Activated T-cell treated with anti-CD3 and anti-CD28 coated beads, Interleukin-2, amount 50 U/mL, for 72 hours (primary cell): ENCODE data around the gene FMOD. TPM values are rescaled to one million over a fixed set of nuclear protein-coding genes. Genes with fewer than 3 reads are reported as not detected.
"Not testable (repeated sequence)": the region's sequence is repeated elsewhere in the genome, so short reads cannot be mapped to it uniquely, and the experiment has no call there.

Experiments
- ATAC-seq, 2 donors: fragments of 150-1000 bp; cut with Tn5 transposase; replicated peaks in 1 of 2; 2 replicates each; pipeline ENCODE4 v1.10.0; 2021; ENCODE audit warnings: moderate library complexity in 2 of 2, mild to moderate bottlenecking in 1 of 2
- DNase-seq, 2 donors: peaks; one replicate each; pipeline ENCODE4 v3.0.0; 2021 to 2022; ENCODE audit warnings: mixed read lengths in 1 of 2
- H3K27ac Mint-ChIP-seq: one replicate; pipeline ENCODE4 v1.8.0; 2022; ENCODE audit warnings: mild to moderate bottlenecking, moderate library complexity, mixed read lengths
- H3K27me3 Mint-ChIP-seq: one replicate; pipeline ENCODE4 v1.8.0; 2022; ENCODE audit warnings: low read depth, mixed read lengths
- H3K36me3 Mint-ChIP-seq, 2 donors: one replicate each; pipeline ENCODE4 v1.8.0; 2022; ENCODE audit warnings: mixed read lengths in 2 of 2, mild to moderate bottlenecking in 1 of 2; ENCODE audit not compliant: insufficient read depth in 2 of 2
- H3K4me1 Mint-ChIP-seq: one replicate; pipeline ENCODE4 v1.8.0; 2022; ENCODE audit warnings: low read depth, mixed read lengths
- H3K4me3 Mint-ChIP-seq, 2 donors: one replicate each; pipeline ENCODE4 v1.8.0; 2022; ENCODE audit warnings: mild to moderate bottlenecking in 2 of 2, mixed read lengths in 2 of 2, moderate library complexity in 2 of 2
- H3K9me3 Mint-ChIP-seq, 2 donors: one replicate each; pipeline ENCODE4 v1.8.0; 2022; ENCODE audit warnings: mixed read lengths in 2 of 2
- total RNA-seq, 2 donors: library from RNA; stranded (reverse); gene quantifications; one replicate each; pipeline ENCODE4 v1.2.3, GENCODE V29; 2022

Gene FMOD
- total RNA-seq, 2 donors from 2014 or later = 1.00 to 2.2 TPM

DNA sequence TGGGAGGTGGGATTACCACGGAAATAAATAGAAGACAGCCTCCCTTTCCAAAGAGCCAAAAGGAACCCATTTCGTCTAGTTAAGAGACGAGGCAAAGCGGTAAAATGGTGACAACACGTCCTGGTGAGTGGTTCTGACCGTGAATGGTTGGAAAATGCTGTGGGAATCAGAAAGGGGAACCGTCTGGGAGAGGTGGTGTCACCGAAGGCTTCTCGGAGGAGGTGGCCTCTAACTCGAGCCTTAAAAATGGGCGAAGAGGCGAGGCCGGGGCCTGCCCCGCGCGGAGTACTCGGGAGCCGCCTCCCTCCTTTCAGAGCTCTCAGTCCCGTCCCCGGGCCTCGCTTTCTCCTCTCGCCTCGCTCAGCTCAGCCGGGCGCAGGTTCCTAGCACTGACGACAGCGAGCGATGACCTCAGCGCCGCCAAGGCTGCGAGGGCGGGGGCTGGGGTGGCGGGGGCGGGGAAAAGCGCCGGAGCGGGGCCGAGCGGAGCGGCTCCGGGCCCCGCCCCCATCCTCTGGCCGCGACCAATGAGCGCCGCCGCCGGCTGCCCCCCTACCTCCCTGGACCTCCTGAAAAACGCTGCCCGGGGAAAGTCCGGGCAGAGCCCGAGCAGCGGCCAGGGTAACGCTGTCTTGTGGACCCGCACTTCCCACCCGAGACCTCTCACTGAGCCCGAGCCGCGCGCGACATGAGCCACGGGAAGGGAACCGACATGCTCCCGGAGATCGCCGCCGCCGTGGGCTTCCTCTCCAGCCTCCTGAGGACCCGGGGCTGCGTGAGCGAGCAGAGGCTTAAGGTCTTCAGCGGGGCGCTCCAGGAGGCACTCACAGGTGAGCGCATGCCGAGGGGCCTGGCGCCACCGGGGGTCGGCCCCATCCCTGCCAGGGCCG is 45.8 kb downstream of the FMOD start, which contains the start of gene BTG2:
Gene BTG2 (plus strand): TSS at position 601 of the 890 bp plus-strand sequence. CDS start 88 bp downstream, at position 689.
- H3K27ac Mint-ChIP-seq = peak within 1 kb of the TSS; percentile 99
- H3K4me1 Mint-ChIP-seq = peaks cover 71% of the 10 kb centered on the region
- H3K4me3 Mint-ChIP-seq = peak within 1 kb of the TSS; percentile 90 to 99
- DNase-seq = peak; percentile 92 to 95
- H3K27me3 Mint-ChIP-seq = no peaks in the 10 kb centered on the region
- peaks cover 33 to 43% of the 10 kb centered on the region in 2 donors for H3K36me3 Mint-ChIP-seq
- no peaks in the 10 kb centered on the region for H3K9me3 Mint-ChIP-seq
- ATAC-seq = peak; percentile 84 to 85

GRCh38 chr1:203304391-203304918 is 46.5 kb downstream of the FMOD start:
- H3K27me3 Mint-ChIP-seq = no peaks in the 10 kb centered on the region
- peaks cover 71% of the 10 kb centered on the region for H3K4me1 Mint-ChIP-seq
- peak overlapping the region; percentile 90 to 99 for H3K4me3 Mint-ChIP-seq
- H3K9me3 Mint-ChIP-seq = no peaks in the 10 kb centered on the region
- ATAC-seq (no peak), DNase-seq (no peak)
- H3K36me3 Mint-ChIP-seq = peaks cover 28 to 37% of the 10 kb centered on the region in 2 donors
- peak overlapping the region; percentile 99 for H3K27ac Mint-ChIP-seq

DNA sequence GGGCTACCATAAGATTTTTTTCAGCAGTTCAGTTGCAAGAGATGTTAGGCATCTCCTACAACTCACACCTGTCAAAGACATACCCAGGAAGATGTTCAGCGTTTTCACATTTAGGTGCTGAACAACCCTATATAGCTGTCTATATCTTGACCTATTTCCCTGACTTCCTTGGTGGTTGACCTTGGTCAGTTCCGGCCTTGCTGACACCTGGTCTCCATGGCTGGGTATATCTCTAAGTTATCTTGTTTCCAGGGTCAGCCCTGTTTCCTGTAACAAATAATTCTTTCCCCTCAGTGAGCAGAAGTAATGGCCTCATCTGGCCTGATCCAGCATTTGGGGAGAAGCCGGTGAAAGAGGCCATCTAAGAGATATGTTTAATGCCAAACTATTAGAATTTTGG is 48.0 kb downstream of the FMOD start:
- Mint-ChIP-seq H3K27ac (no peak overlapping the region), H3K4me1 (peaks cover 69% of the 10 kb centered on the region), H3K36me3 (peaks cover 17 to 23% of the 10 kb centered on the region in 2 donors), H3K4me3 (peak overlapping the region in 1 of 2 donors; percentile 90), H3K27me3 (no peaks in the 10 kb centered on the region), H3K9me3 (no peaks in the 10 kb centered on the region)
- ATAC-seq (no peak), DNase-seq (no peak)

DNA sequence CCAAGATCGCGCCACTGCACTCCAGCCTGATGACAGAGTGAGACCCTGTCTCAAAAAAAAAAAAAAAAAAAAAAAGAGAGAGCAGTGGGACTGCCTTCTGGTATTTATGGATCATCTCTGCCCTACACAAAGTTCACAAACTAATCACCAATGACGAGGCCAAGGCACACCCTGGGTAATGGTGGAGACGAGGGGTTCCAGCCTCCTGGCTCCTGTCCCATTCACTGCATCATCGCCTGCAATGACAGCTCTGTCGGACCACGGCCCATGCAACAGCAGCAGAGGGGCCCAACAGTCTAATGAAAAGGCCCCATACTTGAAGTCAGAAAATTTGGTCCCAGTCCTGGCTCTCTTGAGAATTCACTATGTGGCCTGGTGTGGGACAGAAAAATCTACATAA is 48.5 kb downstream of the FMOD start:
- DNase-seq (no peak), ATAC-seq (no peak)
- Mint-ChIP-seq H3K9me3 (no peaks in the 10 kb centered on the region), H3K4me3 (no peak overlapping the region), H3K27ac (no peak overlapping the region), H3K4me1 (peaks cover 65% of the 10 kb centered on the region), H3K27me3 (no peaks in the 10 kb centered on the region), H3K36me3 (peaks cover 16 to 18% of the 10 kb centered on the region in 2 donors)

DNA sequence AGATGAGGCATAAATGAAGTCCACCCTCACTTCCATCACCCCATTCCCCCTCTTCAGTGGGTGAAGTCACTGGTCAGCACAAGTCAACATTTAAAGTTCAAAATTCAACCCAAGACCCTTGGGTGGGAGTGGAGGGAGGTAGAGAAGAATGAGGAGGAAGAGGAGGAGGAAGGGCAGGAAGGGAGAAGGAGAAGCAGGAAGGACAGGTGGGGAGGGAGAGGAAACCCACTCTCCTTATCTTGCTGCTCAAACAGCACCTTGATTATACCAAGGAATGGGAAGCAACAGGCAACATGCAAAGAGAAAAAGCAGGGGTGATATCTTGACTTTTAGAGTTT is 49.6 kb downstream of the FMOD start:
- H3K27ac Mint-ChIP-seq = no peak overlapping the region

GRCh38 chr1:203300441-203301330 is 50.2 kb downstream of the FMOD start:
- peak overlapping the region in 1 of 2 donors; percentile 2 for H3K4me3 Mint-ChIP-seq
- ATAC-seq = peak; percentile 26 to 33
- H3K27ac Mint-ChIP-seq = peak overlapping the region; percentile 8

More for the DNA sequence above, 49.6 kb downstream of the FMOD start:
- Mint-ChIP-seq H3K4me1 (peaks cover 65% of the 10 kb centered on the region), H3K27me3 (no peaks in the 10 kb centered on the region), H3K36me3 (peaks cover 7% of the 10 kb centered on the region in 2 donors), H3K9me3 (no peaks in the 10 kb centered on the region), H3K4me3 (no peak overlapping the region)
- ATAC-seq (no peak), DNase-seq (no peak)

GRCh38 chr1:203299719-203300429 is 51.0 kb downstream of the FMOD start:
- H3K4me3 Mint-ChIP-seq = peak overlapping the region in 1 of 2 donors; percentile 2
- ATAC-seq, H3K36me3 Mint-ChIP-seq, DNase-seq, H3K27me3 Mint-ChIP-seq, H3K9me3 Mint-ChIP-seq: not testable (repeated sequence)
- H3K4me1 Mint-ChIP-seq = peaks cover 77% of the 10 kb centered on the region
- H3K27ac Mint-ChIP-seq = peak overlapping the region; percentile 8

More at GRCh38 chr1:203300441-203301330, 50.2 kb downstream of the FMOD start:
- no peaks in the 10 kb centered on the region for H3K9me3 Mint-ChIP-seq
- no peak for DNase-seq
- H3K27me3 Mint-ChIP-seq = no peaks in the 10 kb centered on the region
- peaks cover 4 to 7% of the 10 kb centered on the region in 2 donors for H3K36me3 Mint-ChIP-seq
- H3K4me1 Mint-ChIP-seq = peaks cover 69% of the 10 kb centered on the region

DNA sequence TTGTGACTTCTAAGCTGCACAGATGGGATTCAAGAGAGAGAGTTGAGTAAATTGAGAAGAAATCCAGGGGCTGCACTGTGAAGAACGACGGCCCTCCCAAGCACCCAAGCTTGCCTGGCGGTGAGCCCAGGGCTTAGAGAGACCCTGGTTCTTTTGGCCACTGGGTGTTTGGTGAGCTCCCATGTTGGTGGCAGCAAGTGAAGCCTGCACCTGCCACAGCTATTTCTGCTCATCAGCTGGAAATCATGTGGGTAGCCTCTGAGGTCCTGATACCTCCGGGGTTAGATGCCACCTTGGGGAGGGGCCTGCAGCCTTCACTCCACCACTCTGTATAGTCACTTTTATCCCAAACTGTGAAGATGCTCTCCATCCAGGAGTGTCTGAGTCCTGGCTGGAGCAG is 51.8 kb downstream of the FMOD start:
- Mint-ChIP-seq H3K27me3 (no peaks in the 10 kb centered on the region), H3K4me3 (no peak overlapping the region), H3K4me1 (peaks cover 76% of the 10 kb centered on the region), H3K9me3 (no peaks in the 10 kb centered on the region), H3K27ac (no peak overlapping the region), H3K36me3 (peaks cover under 1 to 3% of the 10 kb centered on the region in 2 donors)
- ATAC-seq = no peak
- DNase-seq = no peak

DNA sequence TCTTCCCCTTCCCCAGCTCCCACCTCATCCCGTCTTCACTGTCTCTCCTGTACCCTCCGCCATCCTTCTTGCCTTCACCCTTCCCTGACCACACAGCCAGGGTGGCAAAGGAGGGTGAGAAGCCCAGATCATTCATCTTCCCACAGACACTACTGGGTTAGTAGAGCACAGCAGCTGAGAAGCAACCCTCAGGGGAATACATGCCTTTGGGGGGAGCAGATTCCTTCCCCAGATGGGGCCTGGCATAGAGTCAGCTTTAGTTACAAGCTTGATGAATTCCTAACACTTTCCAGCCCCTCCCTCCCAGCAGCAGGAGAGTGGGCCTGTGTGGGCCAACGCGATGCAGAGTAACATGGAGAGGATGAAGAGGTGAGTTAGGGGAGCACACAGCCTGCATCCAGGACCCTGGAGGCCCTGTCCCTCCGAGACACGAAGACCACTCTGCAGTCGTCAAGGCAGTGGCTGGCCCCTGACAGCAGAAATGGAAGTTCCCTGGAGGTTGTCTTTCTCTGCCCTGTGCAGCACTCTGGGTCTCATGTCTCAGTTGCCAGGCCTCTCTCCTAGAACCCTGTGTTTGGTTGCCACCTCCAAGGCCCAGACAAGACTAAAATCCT is 54.4 kb downstream of the FMOD start:
- DNase-seq (no peak), ATAC-seq (no peak)
- Mint-ChIP-seq H3K27ac (no peak overlapping the region), H3K9me3 (no peaks in the 10 kb centered on the region), H3K36me3 (peaks cover 0 to 2% of the 10 kb centered on the region in 2 donors), H3K4me1 (peaks cover 75% of the 10 kb centered on the region), H3K27me3 (no peaks in the 10 kb centered on the region), H3K4me3 (no peak overlapping the region)

GRCh38 chr1:203295796-203296195 is 55.1 kb downstream of the FMOD start:
- H3K27me3 Mint-ChIP-seq = no peaks in the 10 kb centered on the region
- H3K9me3 Mint-ChIP-seq = no peaks in the 10 kb centered on the region
- H3K36me3 Mint-ChIP-seq = peaks cover 0 to 2% of the 10 kb centered on the region in 2 donors
- peaks cover 76% of the 10 kb centered on the region for H3K4me1 Mint-ChIP-seq
- no peak for DNase-seq
- H3K27ac Mint-ChIP-seq = no peak overlapping the region
- no peak for ATAC-seq
- H3K4me3 Mint-ChIP-seq = no peak overlapping the region

GRCh38 chr1:203291201-203292096 is 59.5 kb downstream of the FMOD start:
- Mint-ChIP-seq H3K4me1 (peaks cover 87% of the 10 kb centered on the region), H3K36me3 (peaks cover 0 to 2% of the 10 kb centered on the region in 2 donors), H3K27ac (peak overlapping the region; percentile 98), H3K27me3 (no peaks in the 10 kb centered on the region), H3K9me3 (no peaks in the 10 kb centered on the region), H3K4me3 (peak overlapping the region; percentile 91 to 93)
- ATAC-seq (no peak), DNase-seq (peak in 1 of 2 donors; percentile 24)
